MCF 10A (cell line): ENCODE results near the gene SCNM1. TPM values are rescaled to one million over a fixed set of nuclear protein-coding genes. Genes with fewer than 3 reads are reported as not detected.

Experiments used
- BruUV-seq: library from RNA; stranded (reverse); fragments of 400-500 nt; replicated peaks from 2 replicates; lab custom pipeline; 2021; lab: Mats Ljungman, UMichigan
- CTCF ChIA-PET: fragments of 300-600 bp; sonication (Branson Sonifier 250); formaldehyde crosslinking; extraction: SDS; loops from one replicate; lab custom pipeline; 2021; ENCODE audit warnings: antibody characterized with exemption, inconsistent platforms; lab: Yijun Ruan, JAX
- POLR2A ChIA-PET: fragments of 300-600, 350-650 bp; sonication (Branson Sonifier 250); formaldehyde crosslinking; extraction: SDS; loops from one replicate; lab custom pipeline; 2020; ENCODE audit warnings: antibody characterized with exemption, inconsistent platforms; lab: Yijun Ruan, JAX
- DNase-seq: peaks from one replicate; pipeline ENCODE4 v3.0.0-alpha.2; 2018; ENCODE audit not compliant: unreplicated experiment
- H3K27ac Mint-ChIP-seq: one replicate; pipeline ENCODE4 v1.8.0; 2022; ENCODE audit warnings: mild to moderate bottlenecking, low read depth, mixed read lengths; ENCODE audit not compliant: unreplicated experiment
- H3K27me3 Mint-ChIP-seq: one replicate; pipeline ENCODE4 v1.8.0; 2022; ENCODE audit warnings: mixed read lengths; ENCODE audit not compliant: insufficient read depth, unreplicated experiment
- H3K36me3 Mint-ChIP-seq: one replicate; pipeline ENCODE4 v1.8.0; 2022; ENCODE audit warnings: mild to moderate bottlenecking, moderate library complexity, mixed read lengths; ENCODE audit not compliant: insufficient read depth, unreplicated experiment
- H3K4me1 Mint-ChIP-seq: one replicate; pipeline ENCODE4 v1.8.0; 2022; ENCODE audit warnings: mixed read lengths; ENCODE audit not compliant: insufficient read depth, unreplicated experiment
- H3K4me3 Mint-ChIP-seq: one replicate; pipeline ENCODE4 v1.8.0; 2022; ENCODE audit warnings: mild to moderate bottlenecking, moderate library complexity, mixed read lengths; ENCODE audit not compliant: unreplicated experiment
- H3K9me3 Mint-ChIP-seq: one replicate; pipeline ENCODE4 v1.8.0; 2022; ENCODE audit warnings: mixed read lengths; ENCODE audit not compliant: unreplicated experiment
- intact Hi-C: fragments of 100-400 bp; cut with micrococcal nuclease; formaldehyde crosslinking; loops from 2 replicates; pipeline ENCODE4 v1.14.1; 2022
- total RNA-seq: library from RNA; stranded (reverse); gene quantifications from 2 replicates; pipeline ENCODE4 v1.2.3, GENCODE V29; 2022
- TF ChIP-seq, protein P1 (sequence below): fragments of 200-600 bp; IDR thresholded peaks from one replicate; pipeline ENCODE4 v1.8.0; 2022; ENCODE audit warnings: antibody characterized with exemption, mild to moderate bottlenecking; ENCODE audit not compliant: unreplicated experiment

SCNM1 gene
- total RNA-seq, 1 experiment from 2014 or later = 88.5 TPM

DNA sequence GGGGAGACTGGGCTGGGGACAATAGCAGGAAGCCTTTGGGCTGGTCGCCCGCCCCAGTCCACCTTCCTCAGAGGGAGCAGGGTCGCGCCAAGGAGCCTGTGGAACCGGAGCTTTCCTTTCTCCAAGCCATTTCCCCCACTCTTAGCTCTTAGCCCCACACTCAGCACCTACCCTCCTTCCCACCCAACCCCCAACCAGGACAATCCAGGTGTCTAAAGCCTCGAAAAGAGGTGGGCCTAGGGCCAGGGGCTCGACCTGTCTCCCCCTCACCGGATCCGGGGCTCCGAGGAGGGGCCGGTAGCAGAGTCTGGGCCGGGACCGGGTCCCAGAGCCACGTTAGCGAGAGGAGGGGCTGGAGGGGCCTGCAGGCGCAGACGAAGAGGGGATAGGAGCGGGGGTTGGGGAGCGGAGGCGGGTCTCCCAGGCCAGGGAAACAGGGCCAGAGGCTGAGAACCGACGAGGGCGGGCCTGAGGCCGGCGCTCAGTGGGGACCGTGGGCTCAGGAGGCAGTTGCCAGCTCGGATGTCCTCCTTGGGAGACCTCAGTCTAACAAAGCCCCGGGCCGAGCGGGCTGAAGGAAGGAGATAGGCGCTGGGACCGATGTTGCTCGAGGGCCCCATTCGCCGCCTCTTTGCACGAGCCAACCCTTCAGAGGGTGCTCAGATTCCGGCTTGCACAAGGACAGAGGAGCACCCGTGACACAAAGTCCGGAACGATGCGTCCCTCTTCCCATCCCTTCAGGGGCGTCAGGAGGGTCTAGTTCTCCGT is 20.5 kb upstream of the SCNM1 start:
- TF ChIP-seq, protein P1, sequence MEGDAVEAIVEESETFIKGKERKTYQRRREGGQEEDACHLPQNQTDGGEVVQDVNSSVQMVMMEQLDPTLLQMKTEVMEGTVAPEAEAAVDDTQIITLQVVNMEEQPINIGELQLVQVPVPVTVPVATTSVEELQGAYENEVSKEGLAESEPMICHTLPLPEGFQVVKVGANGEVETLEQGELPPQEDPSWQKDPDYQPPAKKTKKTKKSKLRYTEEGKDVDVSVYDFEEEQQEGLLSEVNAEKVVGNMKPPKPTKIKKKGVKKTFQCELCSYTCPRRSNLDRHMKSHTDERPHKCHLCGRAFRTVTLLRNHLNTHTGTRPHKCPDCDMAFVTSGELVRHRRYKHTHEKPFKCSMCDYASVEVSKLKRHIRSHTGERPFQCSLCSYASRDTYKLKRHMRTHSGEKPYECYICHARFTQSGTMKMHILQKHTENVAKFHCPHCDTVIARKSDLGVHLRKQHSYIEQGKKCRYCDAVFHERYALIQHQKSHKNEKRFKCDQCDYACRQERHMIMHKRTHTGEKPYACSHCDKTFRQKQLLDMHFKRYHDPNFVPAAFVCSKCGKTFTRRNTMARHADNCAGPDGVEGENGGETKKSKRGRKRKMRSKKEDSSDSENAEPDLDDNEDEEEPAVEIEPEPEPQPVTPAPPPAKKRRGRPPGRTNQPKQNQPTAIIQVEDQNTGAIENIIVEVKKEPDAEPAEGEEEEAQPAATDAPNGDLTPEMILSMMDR = no peak
- Mint-ChIP-seq H3K4me1 (peaks cover 10% of the 10 kb centered on the region), H3K4me3 (peak overlapping the region; percentile 73), H3K36me3 (no peaks in the 10 kb centered on the region), H3K27ac (no peak overlapping the region), H3K27me3 (no peaks in the 10 kb centered on the region), H3K9me3 (no peaks in the 10 kb centered on the region)
- POLR2A ChIA-PET = interaction anchor here (0.9 to 2.4 kb wide), 5 partner anchors 8 to 46 kb away, joined by 3 to 6 read pairs (median 4); no protein-coding TSS in a partner anchor
- CTCF ChIA-PET = interaction anchor here (0.6 to 2.3 kb wide), 5 partner anchors 10 to 49 kb away, joined by 3 to 15 read pairs (median 4); partner anchors contain the start of gene LYSMD1
- no peak for DNase-seq
- intact Hi-C loops = no loop called here
- no TSS peak for BruUV-seq

DNA sequence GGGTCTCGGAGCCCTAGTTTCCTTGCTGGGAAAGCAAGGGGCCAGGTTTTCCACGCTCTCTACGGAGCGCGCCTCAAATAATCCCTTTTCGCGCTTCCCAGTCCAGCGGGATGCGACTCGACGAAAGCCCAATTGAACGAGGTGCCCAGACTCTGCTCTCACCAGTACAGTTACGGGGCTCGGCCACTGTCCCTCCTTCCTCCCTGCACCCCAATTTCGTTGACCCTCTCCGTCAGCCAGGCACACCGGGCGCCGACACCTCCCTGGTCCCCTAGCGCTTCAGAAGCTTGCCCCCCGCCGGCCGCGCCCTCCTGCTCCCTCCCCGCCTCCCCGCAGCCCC is 19.9 kb upstream of the SCNM1 start:
- BruUV-seq = no TSS peak
- no peak for DNase-seq
- no peaks in the 10 kb centered on the region for H3K36me3 Mint-ChIP-seq
- ChIA-PET CTCF (interaction anchor here (1.4 kb wide), 1 partner anchor 43 kb away, joined by 4 read pairs; no protein-coding TSS in a partner anchor), POLR2A (no interaction called here)
- peaks cover 10% of the 10 kb centered on the region for H3K4me1 Mint-ChIP-seq
- TF ChIP-seq, protein P1 = no peak
- no peaks in the 10 kb centered on the region for H3K27me3 Mint-ChIP-seq
- no peaks in the 10 kb centered on the region for H3K9me3 Mint-ChIP-seq
- peak overlapping the region; percentile 73 for H3K4me3 Mint-ChIP-seq
- intact Hi-C loops = no loop called here
- H3K27ac Mint-ChIP-seq = no peak overlapping the region

DNA sequence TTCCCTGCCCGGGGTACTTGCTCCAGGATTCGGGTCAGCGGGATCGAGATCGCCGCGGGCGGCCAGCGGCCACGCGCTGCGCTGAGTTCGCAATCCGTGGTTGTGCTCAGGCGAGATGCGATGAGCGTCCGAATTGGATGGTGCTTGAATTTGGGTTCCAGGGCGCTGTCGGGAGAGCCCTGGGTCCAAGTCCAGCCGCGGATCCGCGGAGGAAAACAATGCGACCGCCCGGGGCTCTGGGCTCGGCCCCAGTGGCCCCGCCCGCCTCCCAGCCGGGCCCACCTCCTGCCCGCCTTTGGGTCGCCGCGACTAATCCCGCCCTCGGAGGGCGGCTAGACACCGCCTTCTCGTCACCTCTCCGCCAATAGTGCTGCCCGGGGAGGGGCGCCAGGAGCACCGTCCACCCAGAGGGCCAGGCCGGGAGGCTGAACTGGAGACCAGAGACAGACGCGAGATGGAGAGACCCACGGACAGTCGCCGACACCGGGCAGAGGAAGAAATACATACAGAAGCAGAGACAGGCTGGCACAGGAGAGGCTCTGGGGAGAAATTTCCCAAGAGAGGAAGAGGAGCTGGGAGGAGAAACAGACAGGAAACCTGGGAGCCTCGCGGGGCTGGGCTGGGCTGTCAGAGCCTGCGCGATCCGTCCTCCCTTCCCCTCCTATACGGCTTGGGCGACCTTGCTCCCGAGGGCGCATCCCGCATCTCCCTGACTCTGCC is 19.4 kb upstream of the SCNM1 start, which contains the start of gene SEMA6C:
Gene SEMA6C, minus strand, starts transcription at position 220 of the 720 bp plus-strand sequence. CDS start 4,010 bp downstream, outside the sequence.
- Mint-ChIP-seq H3K27me3 (no peaks in the 10 kb centered on the region), H3K4me1 (peaks cover 10% of the 10 kb centered on the region), H3K4me3 (peak within 1 kb of the TSS; percentile 73), H3K9me3 (no peaks in the 10 kb centered on the region), H3K27ac (peak within 1 kb of the TSS; percentile 13), H3K36me3 (no peaks in the 10 kb centered on the region)
- CTCF ChIA-PET = interaction anchor here (0.5 to 1.4 kb wide), 5 partner anchors 43 to 160 kb away, joined by 3 to 4 read pairs (median 3); no protein-coding TSS in a partner anchor
- no TSS peak for BruUV-seq
- intact Hi-C loops = no loop called here
- TF ChIP-seq, protein P1 = no peak
- DNase-seq = peak; percentile 96
- POLR2A ChIA-PET = interaction anchor here (0.6 to 1.0 kb wide), 4 partner anchors 9 to 141 kb away, joined by 3 to 4 read pairs (median 4); no protein-coding TSS in a partner anchor

DNA sequence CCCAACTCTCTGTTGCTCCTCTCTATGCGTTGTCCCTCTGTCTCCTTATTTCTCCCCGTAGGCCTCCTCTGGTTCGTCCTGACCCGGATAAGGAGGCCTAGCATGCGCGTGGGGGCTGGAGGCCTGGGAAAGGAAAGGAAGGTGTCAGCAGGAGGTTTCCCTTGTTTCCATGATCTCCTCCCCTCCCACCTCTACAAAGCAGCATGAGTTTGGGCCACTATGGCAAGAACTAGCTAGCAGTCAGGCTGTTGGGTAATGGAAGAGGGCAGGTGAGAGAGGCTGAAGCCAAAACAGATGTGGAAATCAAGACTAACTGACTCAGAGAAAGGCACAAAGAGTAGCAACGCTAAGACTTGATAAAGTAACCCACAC is 18.8 kb upstream of the SCNM1 start:
- intact Hi-C loops = no loop called here
- peak overlapping the region; percentile 73 for H3K4me3 Mint-ChIP-seq
- no peaks in the 10 kb centered on the region for H3K27me3 Mint-ChIP-seq
- DNase-seq = peak; percentile 34
- no peaks in the 10 kb centered on the region for H3K9me3 Mint-ChIP-seq
- no TSS peak for BruUV-seq
- H3K36me3 Mint-ChIP-seq = no peaks in the 10 kb centered on the region
- ChIA-PET POLR2A (interaction anchor here (0.6 to 1.0 kb wide), 4 partner anchors 9 to 142 kb away, joined by 3 to 4 read pairs (median 4); no protein-coding TSS in a partner anchor), CTCF (interaction anchor here (0.5 to 1.2 kb wide), 5 partner anchors 47 to 161 kb away, joined by 3 read pairs; no protein-coding TSS in a partner anchor)
- H3K4me1 Mint-ChIP-seq = peaks cover 10% of the 10 kb centered on the region
- TF ChIP-seq, protein P1 = no peak
- H3K27ac Mint-ChIP-seq = peak overlapping the region; percentile 13
